Mesodermal cell (in vitro differentiated cells): ENCODE measurements around the gene MMP23B.
"Not testable (repeated sequence)": the region's sequence is repeated elsewhere in the genome, so short reads cannot be mapped to it uniquely, and the experiment has no call there.

ENCODE experiments used
- H3K27ac ChIP-seq: 2 replicates; pipeline ENCODE4 v1.7.0; 2013; ENCODE audit warnings: mild to moderate bottlenecking, low read depth, low read length, moderate library complexity; ENCODE audit not compliant: severe bottlenecking
- H3K36me3 ChIP-seq: 2 replicates; pipeline ENCODE4 v1.7.1; 2013; ENCODE audit warnings: mild to moderate bottlenecking, low read length, moderate library complexity; ENCODE audit not compliant: control insufficient read depth, insufficient read depth
- H3K4me1 ChIP-seq: one replicate; pipeline ENCODE4 v1.7.1; 2013; ENCODE audit warnings: mild to moderate bottlenecking, low read length; ENCODE audit not compliant: insufficient read depth, control insufficient read depth, poor library complexity, severe bottlenecking
- H3K4me3 ChIP-seq: 2 replicates; pipeline ENCODE4 v1.7.0; 2013; ENCODE audit warnings: low read length, control low read depth, mild to moderate bottlenecking; ENCODE audit not compliant: insufficient read depth, poor library complexity, severe bottlenecking; ENCODE audit errors: extremely low read depth
- H3K9me3 ChIP-seq: 2 replicates; pipeline ENCODE4 v1.7.1; 2013; ENCODE audit warnings: mild to moderate bottlenecking, low read length, moderate library complexity; ENCODE audit not compliant: control insufficient read depth
- WGBS, 2 experiments: methylation state at CpG; one replicate each; pipeline ENCODE4 v1.1.5; 2013; ENCODE audit warnings: missing lambda C conversion rate in 2 of 2; ENCODE audit not compliant: insufficient coverage in 2 of 2; 5-methylcytosine and 5-hydroxymethylcytosine counted together

Gene MMP23B

GRCh38 chr1:1627829-1628753, 3.9 kb upstream of the MMP23B start:
- H3K9me3 ChIP-seq = no peaks in the 10 kb centered on the region
- H3K4me1 ChIP-seq = no peaks in the 10 kb centered on the region
- WGBS, 2 experiments = 93 to 95% methylated on average over 50 to 51 of the region's 53 CpGs
- H3K4me3 ChIP-seq = no peak overlapping the region
- peaks cover 21% of the 10 kb centered on the region for H3K36me3 ChIP-seq
- no peak overlapping the region for H3K27ac ChIP-seq

- Histone ChIP-seq H3K4me3 (no peak overlapping the region), H3K36me3 (peaks cover 21% of the 10 kb centered on the region), H3K4me1 (no peaks in the 10 kb centered on the region), H3K9me3 (no peaks in the 10 kb centered on the region), H3K27ac (no peak overlapping the region)
- 90 to 93% methylated on average over 37 to 48 of the region's 53 CpGs for WGBS, 2 experiments
Observed at GRCh38 chr1:1628754-1629429, 3.1 kb upstream of the MMP23B start.

GRCh38 chr1:1629430-1630190, 2.4 kb upstream of the MMP23B start:
- Histone ChIP-seq H3K4me3 (no peak overlapping the region), H3K4me1 (no peaks in the 10 kb centered on the region), H3K9me3 (no peaks in the 10 kb centered on the region), H3K27ac (no peak overlapping the region), H3K36me3 (peaks cover 16% of the 10 kb centered on the region)
- 88 to 95% methylated on average over 23 to 35 of the region's 48 CpGs for WGBS, 2 experiments

GRCh38 chr1:1630191-1630964, 1.6 kb upstream of the MMP23B start:
- 32 to 39% methylated on average over 32 to 45 of the region's 81 CpGs for WGBS, 2 experiments
- Histone ChIP-seq H3K4me3 (no peak overlapping the region), H3K27ac (no peak overlapping the region), H3K36me3 (peaks cover 9% of the 10 kb centered on the region), H3K4me1 (no peaks in the 10 kb centered on the region), H3K9me3 (no peaks in the 10 kb centered on the region)

- Histone ChIP-seq H3K4me1 (no peaks in the 10 kb centered on the region), H3K9me3 (no peaks in the 10 kb centered on the region), H3K4me3 (peak overlapping the region; percentile 30), H3K27ac (no peak overlapping the region), H3K36me3 (peaks cover 9% of the 10 kb centered on the region)
- 26 to 34% methylated on average over 17 to 56 of the region's 79 CpGs for WGBS, 2 experiments
Observed at GRCh38 chr1:1630965-1631781, 800 bp upstream of the MMP23B start.

- H3K9me3 ChIP-seq, H3K4me1 ChIP-seq, H3K36me3 ChIP-seq, H3K27ac ChIP-seq, H3K4me3 ChIP-seq: not testable (repeated sequence)
- WGBS, 2 experiments = no CpG with 5 or more reads among the region's 35 CpGs
Observed at GRCh38 chr1:1633409-1633808, 1.4 kb downstream of the MMP23B start.

- WGBS, 2 experiments = 95 to 98% methylated on average over 6 to 8 of the region's 13 CpGs
- not testable (repeated sequence) for H3K36me3 ChIP-seq, H3K27ac ChIP-seq
Observed at GRCh38 chr1:1634613-1635012, 2.6 kb downstream of the MMP23B start.

GRCh38 chr1:1636621-1637478, 4.9 kb downstream of the MMP23B start:
- 94 to 97% methylated on average over 25 to 29 of the region's 37 CpGs for WGBS, 2 experiments
- not testable (repeated sequence) for H3K36me3 ChIP-seq, H3K4me3 ChIP-seq, H3K4me1 ChIP-seq, H3K9me3 ChIP-seq, H3K27ac ChIP-seq

More at GRCh38 chr1:1634613-1635012, 2.6 kb downstream of the MMP23B start:
- not testable (repeated sequence) for H3K9me3 ChIP-seq, H3K4me3 ChIP-seq, H3K4me1 ChIP-seq

DNA sequence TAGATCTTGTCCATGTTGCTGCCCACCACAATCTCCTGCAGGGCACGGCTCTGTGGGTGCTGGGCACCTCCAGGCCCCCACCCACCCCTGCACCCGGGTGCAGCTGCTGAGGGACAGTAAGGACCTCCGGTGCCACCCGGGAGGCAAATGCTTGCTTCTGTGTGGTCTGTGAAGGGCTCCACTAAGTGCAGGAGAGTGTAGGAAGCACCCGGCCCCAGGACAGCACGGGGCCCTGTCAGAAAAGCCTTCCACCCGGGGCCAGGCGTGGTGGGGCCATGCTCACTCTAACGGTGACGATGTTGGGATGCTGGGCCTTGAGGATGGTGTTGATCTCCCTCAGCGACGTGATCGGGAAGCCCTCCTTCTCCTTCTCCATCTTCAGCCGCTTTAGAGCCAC, 5.5 kb downstream of the MMP23B start:
- H3K4me3 ChIP-seq, H3K9me3 ChIP-seq, H3K36me3 ChIP-seq, H3K27ac ChIP-seq, H3K4me1 ChIP-seq: not testable (repeated sequence)
- WGBS, 2 experiments = 94 to 100% methylated on average over 3 to 6 of the region's 14 CpGs
